HG02759 (cell line): ENCODE data around the gene LHFPL5.

ENCODE experiments used
- ATAC-seq: cut with Tn5 transposase; IDR thresholded peaks from one replicate; pipeline ENCODE4 v1.9.1; 2021; ENCODE audit warnings: mild to moderate bottlenecking, moderate library complexity; ENCODE audit not compliant: unreplicated experiment

LHFPL5 gene

GRCh38 chr6:35804996-35805736 lies at the start of gene LHFPL5:
LHFPL5 (plus strand) TSS chr6:35805352; CDS start chr6:35805671, 319 bp downstream.
- no peak for ATAC-seq

DNA sequence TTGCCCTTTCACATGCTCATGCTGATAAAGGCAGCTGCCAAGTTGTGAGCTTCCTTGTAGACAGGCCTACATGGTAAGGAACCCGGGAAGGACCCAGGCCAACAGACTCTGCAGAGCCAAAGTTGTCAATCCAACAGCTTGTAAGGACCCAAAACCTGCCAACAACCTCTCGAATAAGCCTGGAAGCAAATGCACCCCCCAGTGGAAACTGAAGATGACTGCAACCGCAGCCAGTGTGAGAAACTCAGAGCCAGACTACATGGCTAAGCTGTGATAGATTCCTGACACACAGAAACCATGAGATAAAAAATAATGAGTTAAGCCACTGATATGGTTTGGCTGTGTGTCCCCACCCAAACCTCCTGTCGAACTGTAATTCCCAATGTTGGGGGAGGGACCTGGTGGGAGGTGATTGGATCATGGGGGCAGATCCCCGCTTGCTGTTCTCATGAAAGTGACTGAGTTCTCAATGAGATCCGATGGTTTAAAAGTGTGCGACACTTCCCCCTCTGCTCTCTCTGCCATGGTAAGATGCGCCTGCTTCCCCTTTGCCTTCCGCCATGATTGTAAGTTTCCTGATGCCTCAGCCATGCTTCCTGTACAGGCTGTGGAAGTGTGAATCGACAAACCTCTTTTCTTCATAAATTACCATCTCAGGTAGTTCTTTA lies 47.6 kb upstream of the LHFPL5 start:
- no peak for ATAC-seq

DNA sequence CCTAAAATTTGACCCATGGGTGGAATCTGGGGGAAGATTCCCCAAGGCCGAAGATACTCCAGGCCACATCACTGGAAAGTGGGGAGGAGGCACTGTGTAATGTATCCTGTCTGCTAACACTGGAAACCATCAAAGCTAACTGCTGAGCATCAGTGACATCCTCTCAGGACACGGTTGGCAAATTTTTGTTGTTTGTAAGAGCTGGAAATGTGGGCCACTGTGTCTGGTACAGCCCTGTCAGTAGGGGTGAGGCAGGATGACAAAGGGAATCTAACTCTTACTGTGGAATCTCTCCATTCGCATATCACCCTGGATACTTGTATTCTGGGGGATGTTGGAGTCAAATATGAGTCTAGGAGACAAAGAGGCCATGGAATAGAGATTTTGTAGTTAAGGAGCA lies 45.7 kb upstream of the LHFPL5 start:
- ATAC-seq = no peak

DNA sequence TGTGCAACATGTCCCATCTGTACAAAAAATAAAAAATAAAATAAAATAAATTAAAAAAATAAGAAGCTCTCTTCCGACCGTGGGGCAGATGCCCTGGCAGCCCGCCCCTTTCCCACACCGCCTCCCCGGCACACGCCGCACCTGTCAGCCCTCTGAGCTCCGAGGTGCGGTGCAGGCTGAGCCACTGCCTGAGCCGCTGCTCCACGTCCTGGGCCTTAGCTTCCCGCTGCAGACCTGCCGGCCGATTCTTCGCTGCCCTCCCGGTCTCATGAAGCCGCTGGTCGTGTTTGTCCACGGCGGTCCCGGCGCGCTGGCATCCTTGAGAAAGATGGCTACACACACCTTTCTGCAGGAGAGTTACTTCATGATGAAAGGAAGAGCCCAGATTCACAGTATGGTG lies 39.4 kb upstream of the LHFPL5 start:
- no peak for ATAC-seq

- ATAC-seq = no peak
These were observed 35.9 kb upstream of the LHFPL5 start for GRCh38 chr6:35769211-35769610.

- ATAC-seq = no peak
These were observed 33.9 kb upstream of the LHFPL5 start for GRCh38 chr6:35771343-35771627.

GRCh38 chr6:35774116-35774794 lies 30.9 kb upstream of the LHFPL5 start:
- no peak for ATAC-seq

DNA sequence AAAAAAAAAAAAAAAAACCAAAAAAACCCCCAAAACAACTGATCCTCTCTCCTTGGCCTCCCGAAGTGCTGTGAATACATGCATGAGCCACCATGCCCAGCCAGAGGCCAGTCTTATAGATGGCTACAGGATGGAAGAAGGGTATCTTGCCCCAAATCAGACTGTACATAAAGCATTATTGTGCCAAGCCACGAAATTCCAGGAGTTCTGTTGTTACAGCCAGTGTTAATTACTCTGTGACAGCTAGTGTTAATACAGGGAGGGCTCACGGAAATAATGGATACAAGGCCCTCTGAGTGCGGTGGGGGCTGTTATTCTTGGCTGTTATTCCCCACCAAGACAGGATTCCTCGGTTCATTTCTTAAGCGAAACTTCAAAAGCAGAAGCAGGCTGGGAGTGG lies 30.1 kb upstream of the LHFPL5 start:
- ATAC-seq = no peak

DNA sequence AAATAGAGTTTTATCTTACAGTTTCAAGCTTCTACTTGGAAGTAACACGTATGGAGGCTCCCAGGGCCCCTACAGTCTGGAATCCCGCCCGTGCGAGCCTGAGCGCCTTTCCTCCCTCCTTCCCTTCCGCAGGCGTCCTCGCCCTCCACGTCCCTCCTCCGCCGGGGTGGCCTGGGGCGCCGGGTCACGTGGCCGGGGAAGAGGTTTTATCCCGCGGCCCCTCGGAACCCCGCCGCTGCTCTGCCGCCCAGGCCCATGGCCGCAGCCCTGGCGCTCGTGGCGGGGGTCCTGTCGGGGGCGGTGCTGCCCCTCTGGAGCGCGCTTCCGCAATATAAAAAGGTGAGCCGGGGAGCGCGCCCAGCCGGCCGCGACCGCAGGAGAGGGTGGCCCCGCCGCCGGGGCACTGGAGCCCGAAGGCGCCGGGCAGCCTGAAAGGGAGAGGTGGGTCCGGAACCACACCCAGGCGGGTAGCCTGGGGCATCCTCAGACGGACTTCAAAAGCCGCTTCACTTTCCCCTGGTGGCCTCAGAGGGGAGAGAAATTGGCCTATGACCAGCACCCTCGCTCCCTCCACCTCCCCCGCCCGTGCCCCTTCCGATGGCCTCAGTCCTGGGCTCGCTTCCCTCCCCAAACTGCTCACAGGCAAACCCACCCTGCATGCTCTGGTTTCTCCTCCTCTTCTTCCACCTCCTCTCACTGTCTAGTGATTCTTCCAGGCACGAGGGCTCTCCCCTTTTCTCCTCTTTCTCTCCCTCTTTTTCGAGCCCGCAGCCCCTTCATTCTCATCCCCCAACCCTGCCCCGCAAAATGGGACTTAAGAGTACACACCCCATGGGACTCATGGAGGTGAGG lies 28.6 kb upstream of the LHFPL5 start, which contains the start of gene CLPSL2:
TSS of gene CLPSL2 (plus strand) at position 235 of the 852 bp plus-strand sequence. CDS start at position 256, 21 bp downstream.
- ATAC-seq = no peak

- ATAC-seq = no peak
These were observed 27.6 kb upstream of the LHFPL5 start for GRCh38 chr6:35777356-35778102.

DNA sequence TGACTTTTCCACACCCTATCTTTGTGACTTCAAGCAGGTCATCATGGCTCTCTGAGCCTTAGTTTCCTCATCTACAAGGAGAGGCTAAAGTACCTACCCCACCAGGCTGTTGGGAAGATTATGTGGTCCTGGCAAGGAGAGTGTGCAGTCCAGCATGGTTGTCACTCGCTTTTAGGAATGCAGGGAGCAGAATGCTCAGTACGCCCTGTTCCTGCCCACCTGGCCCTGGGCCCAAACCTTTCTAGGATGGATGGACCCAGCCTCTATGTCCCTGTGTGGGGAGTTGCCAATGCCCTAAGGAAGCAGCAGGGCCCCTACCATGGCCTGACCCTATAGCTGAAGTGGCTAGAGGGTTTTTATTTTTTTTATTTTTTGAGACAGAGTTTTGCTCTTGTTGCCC lies 26.7 kb upstream of the LHFPL5 start:
- ATAC-seq = no peak

- no peak for ATAC-seq
These were observed 24.4 kb upstream of the LHFPL5 start, which contains the start of gene CLPSL1 for GRCh38 chr6:35780719-35781118. CLPSL1 (plus strand) TSS chr6:35781019; CDS start chr6:35781111, 92 bp downstream.

DNA sequence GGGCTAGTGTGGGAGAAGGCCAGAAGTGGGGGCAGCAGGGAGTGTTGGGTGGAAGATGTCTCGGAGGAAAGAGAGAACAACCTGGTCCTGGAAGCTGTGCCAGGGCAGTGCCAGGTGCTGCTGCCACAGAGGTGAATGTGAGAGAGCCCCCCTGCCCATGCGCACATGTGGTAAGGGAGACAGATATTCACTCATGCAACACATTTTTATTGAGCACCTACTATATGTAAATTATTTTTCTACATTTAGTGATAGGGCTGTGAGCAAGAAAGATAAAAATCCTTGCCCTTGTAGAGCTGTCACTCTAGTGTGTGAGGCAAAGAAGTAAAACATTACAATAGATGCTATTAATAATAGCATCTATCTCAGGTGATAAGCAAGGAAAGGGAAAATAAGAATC lies 23.9 kb upstream of the LHFPL5 start:
- ATAC-seq = no peak

GRCh38 chr6:35782424-35782823 lies 22.7 kb upstream of the LHFPL5 start:
- ATAC-seq = no peak

GRCh38 chr6:35784200-35784599 lies 21.0 kb upstream of the LHFPL5 start:
- no peak for ATAC-seq

GRCh38 chr6:35786272-35786671 lies 18.9 kb upstream of the LHFPL5 start:
- no peak for ATAC-seq

DNA sequence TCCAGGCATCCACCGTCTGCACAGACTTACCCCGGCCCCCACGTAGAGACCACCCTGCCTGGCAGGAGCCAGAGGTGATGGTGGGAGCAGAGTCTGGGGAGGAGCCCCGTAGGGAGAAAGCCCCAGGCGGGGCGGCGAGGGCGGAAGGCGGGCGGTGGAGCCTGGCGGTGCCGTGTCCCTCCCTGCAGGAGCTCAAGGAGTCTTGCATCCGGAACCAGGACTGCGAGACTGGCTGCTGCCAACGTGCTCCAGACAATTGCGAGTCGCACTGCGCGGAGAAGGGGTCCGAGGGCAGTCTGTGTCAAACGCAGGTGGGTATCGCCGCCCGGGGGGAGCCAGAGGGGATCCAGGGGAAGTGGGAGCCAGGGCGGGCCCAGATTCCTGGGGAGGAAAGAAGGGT lies 18.3 kb upstream of the LHFPL5 start:
- no peak for ATAC-seq

- no peak for ATAC-seq
These were observed 17.6 kb upstream of the LHFPL5 start for GRCh38 chr6:35787266-35788218.

- no peak for ATAC-seq
These were observed 16.6 kb upstream of the LHFPL5 start for GRCh38 chr6:35788423-35788982.
